ENCODE measurements around the gene BACH2.
A peak's percentile ranks its signal among the peaks of the same experiment; 100 is the strongest.

The BACH2 gene

GRCh38 chr6:90315986-90316385 is 19.3 kb upstream of the BACH2 start:
- Mint-ChIP-seq H3K27ac (peak overlapping the region; percentile 59), H3K27me3 (no peaks in the 10 kb centered on the region), H3K4me3 (peak overlapping the region; percentile 29 to 59), H3K4me1 (peaks cover 46 to 81% of the 10 kb centered on the region in 2 donors), H3K9me3 (no peaks in the 10 kb centered on the region), H3K36me3 (peaks cover 1 to 3% of the 10 kb centered on the region in 2 donors)
- no peak for DNase-seq
- ATAC-seq (replicated peaks) = no peak

DNA sequence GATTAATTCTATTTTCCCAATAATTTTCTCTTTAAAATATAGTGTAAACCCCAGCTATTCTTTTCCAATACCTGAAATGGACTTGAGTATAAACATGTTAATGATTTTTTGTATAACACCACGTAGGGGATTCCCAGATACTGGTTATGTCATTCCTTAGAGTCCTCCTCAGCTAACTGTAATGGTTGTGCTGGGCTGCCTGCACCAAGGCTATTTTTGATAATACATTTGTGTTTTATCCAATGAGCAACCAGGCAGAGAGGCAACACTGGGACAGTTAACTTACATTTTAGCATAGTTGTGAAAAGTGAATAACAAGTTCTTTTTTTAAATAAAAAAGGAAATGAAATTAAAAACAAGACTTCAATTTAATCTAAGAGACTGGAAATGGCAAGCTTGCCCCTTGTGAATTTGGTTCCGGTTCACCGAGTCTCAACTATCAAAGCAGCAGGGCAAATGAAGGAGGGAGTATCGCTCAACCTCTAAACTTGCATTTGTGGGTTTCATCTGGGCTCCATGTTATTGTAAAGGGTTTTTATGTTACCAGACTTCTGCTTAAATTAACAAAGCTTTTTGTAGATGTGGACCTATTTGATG is 18.8 kb upstream of the BACH2 start:
- peaks cover 1 to 3% of the 10 kb centered on the region in 2 donors for H3K36me3 Mint-ChIP-seq

GRCh38 chr6:90314514-90314913 is 17.9 kb upstream of the BACH2 start:
- peaks cover 1 to 3% of the 10 kb centered on the region in 2 donors for H3K36me3 Mint-ChIP-seq
- no peaks in the 10 kb centered on the region for H3K9me3 Mint-ChIP-seq
- H3K27ac Mint-ChIP-seq = peak overlapping the region; percentile 0
- H3K4me3 Mint-ChIP-seq = peak overlapping the region in 1 of 2 donors; percentile 6
- peaks cover 49 to 84% of the 10 kb centered on the region in 2 donors for H3K4me1 Mint-ChIP-seq
- no peaks in the 10 kb centered on the region for H3K27me3 Mint-ChIP-seq
- ATAC-seq (replicated peaks) (peak; percentile 38 to 51), DNase-seq (no peak)

More for the DNA sequence above, 18.8 kb upstream of the BACH2 start:
- peak overlapping the region; percentile 59 for H3K27ac Mint-ChIP-seq
- H3K4me1 Mint-ChIP-seq = peaks cover 49 to 81% of the 10 kb centered on the region in 2 donors
- DNase-seq (no peak), ATAC-seq (replicated peaks) (peak; percentile 74 to 85)
- no peaks in the 10 kb centered on the region for H3K9me3 Mint-ChIP-seq
- peak overlapping the region; percentile 29 to 59 for H3K4me3 Mint-ChIP-seq
- H3K27me3 Mint-ChIP-seq = no peaks in the 10 kb centered on the region

DNA sequence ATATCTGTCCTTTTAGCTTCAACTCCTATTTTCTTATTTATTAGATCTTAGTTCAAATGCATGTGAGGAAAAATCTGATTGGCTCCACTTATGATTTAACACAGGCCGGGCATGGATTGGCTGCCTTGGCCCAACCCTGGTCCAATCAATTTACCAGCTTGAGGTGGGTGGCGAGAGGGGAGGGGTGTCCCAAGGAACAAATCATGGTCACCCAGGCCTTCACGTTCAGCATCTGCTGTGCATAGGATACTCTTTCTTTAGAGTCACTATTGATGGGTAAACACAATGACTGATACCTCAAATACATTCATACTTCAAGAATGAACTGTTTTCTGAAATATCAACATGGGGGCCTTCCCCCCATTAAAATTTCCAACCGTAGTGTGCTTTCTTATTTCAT is 14.9 kb upstream of the BACH2 start:
- no peak overlapping the region for H3K27ac Mint-ChIP-seq
- H3K4me1 Mint-ChIP-seq = peaks cover 42 to 75% of the 10 kb centered on the region in 2 donors

GRCh38 chr6:90305800-90306448 is 9.3 kb upstream of the BACH2 start:
- Mint-ChIP-seq H3K36me3 (peaks cover 0 to 3% of the 10 kb centered on the region in 2 donors), H3K27ac (no peak overlapping the region), H3K4me1 (peaks cover 42 to 70% of the 10 kb centered on the region in 2 donors), H3K27me3 (no peaks in the 10 kb centered on the region), H3K9me3 (no peaks in the 10 kb centered on the region), H3K4me3 (no peak overlapping the region)
- ATAC-seq (replicated peaks) (peak; percentile 73 to 78), DNase-seq (no peak)

More for the DNA sequence above, 14.9 kb upstream of the BACH2 start:
- no peaks in the 10 kb centered on the region for H3K9me3 Mint-ChIP-seq
- no peak overlapping the region for H3K4me3 Mint-ChIP-seq
- no peaks in the 10 kb centered on the region for H3K27me3 Mint-ChIP-seq
- ATAC-seq (replicated peaks) = no peak
- no peak for DNase-seq
- no peaks in the 10 kb centered on the region for H3K36me3 Mint-ChIP-seq

DNA sequence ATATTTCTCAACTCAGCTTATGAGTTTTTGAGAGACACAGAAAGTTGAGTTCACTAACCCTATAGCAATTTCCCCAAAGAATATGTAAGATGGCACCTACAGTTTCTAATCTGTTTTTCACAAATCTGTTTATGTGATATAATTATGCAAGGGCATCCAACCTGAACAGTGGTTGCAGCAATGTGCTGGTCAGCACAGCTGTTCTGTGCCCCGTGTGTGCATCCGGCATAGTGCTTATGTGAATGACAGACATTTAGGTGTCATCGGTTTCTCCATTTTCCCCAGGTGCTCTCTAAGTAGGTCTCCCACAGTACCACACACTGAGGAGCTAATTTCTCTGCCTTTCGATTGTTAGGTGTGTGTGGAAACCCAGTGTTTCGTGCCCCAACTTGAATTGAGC is 7.7 kb upstream of the BACH2 start:
- H3K27ac Mint-ChIP-seq = no peak overlapping the region
- peaks cover 0 to 3% of the 10 kb centered on the region in 2 donors for H3K36me3 Mint-ChIP-seq
- ATAC-seq (replicated peaks) = peak; percentile 87 to 90
- peak overlapping the region in 1 of 2 donors; percentile 4 for H3K4me3 Mint-ChIP-seq
- H3K9me3 Mint-ChIP-seq = no peaks in the 10 kb centered on the region
- no peaks in the 10 kb centered on the region for H3K27me3 Mint-ChIP-seq
- DNase-seq = no peak
- peaks cover 40 to 65% of the 10 kb centered on the region in 2 donors for H3K4me1 Mint-ChIP-seq

GRCh38 chr6:90303039-90303438 is 6.4 kb upstream of the BACH2 start:
- no peaks in the 10 kb centered on the region for H3K9me3 Mint-ChIP-seq
- no peak overlapping the region for H3K4me3 Mint-ChIP-seq
- peaks cover 0 to 3% of the 10 kb centered on the region in 2 donors for H3K36me3 Mint-ChIP-seq
- no peak overlapping the region for H3K27ac Mint-ChIP-seq
- H3K27me3 Mint-ChIP-seq = no peaks in the 10 kb centered on the region
- ATAC-seq (replicated peaks) = no peak
- H3K4me1 Mint-ChIP-seq = peaks cover 42 to 74% of the 10 kb centered on the region in 2 donors
- no peak for DNase-seq

DNA sequence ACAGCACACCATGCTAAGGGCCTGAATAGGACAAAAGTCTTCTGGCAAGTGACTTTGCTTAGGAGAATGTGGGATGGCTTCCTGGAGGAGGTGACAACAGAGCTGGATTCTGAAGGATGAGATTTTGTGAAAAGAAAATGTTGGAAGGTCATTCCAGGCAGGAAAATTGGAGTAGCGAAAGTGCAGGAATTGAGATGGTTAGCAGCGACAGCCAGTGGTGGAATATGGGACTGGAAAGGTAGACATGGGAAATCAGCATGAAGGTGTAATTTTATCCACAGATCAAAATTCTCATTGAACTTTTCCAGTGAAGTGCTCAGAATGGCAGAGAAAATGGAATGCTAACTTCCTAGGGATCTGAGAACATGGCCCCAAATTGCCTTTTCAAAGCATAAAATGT is 5.7 kb upstream of the BACH2 start:
- H3K27ac Mint-ChIP-seq = no peak overlapping the region
- no peaks in the 10 kb centered on the region for H3K27me3 Mint-ChIP-seq
- ATAC-seq (replicated peaks) (no peak), DNase-seq (no peak)
- no peak overlapping the region for H3K4me3 Mint-ChIP-seq
- no peaks in the 10 kb centered on the region for H3K9me3 Mint-ChIP-seq
- H3K4me1 Mint-ChIP-seq = peaks cover 42 to 81% of the 10 kb centered on the region in 2 donors
- peaks cover 0 to 3% of the 10 kb centered on the region in 2 donors for H3K36me3 Mint-ChIP-seq

- Mint-ChIP-seq H3K4me1 (peaks cover 45 to 79% of the 10 kb centered on the region in 2 donors), H3K27ac (no peak overlapping the region), H3K9me3 (no peaks in the 10 kb centered on the region), H3K36me3 (peaks cover 0 to 3% of the 10 kb centered on the region in 2 donors), H3K27me3 (no peaks in the 10 kb centered on the region), H3K4me3 (no peak overlapping the region)
- ATAC-seq (replicated peaks) = no peak
- DNase-seq = no peak
Observed at GRCh38 chr6:90301816-90302215, 5.2 kb upstream of the BACH2 start.

DNA sequence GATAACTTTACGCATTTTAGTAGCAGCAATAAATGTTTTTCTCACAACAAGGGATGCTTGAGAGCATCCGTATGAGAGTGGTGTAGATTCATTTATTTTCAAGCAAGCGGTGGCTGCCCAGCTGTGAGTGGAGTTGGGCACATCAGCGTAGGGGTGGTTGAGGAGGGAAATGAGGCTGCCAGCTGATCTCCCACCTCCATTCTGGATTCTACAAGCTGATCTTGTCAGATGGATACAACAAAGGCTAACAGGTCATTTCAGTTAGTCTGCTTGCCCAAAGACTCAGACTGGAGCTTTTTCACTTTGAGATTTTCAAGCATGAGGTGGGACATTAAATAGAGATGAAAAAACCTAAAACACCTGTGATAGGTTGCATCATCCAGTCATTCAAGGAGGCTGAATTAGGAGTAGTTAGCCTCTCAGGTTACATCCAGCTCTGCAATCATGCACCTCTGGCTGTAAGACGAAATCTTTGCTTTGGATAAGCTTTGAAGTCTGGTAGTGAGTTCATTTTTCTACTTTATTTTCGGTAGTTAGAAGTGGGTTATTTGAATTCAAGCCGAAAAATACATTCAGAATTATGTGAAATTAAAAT is 1.9 kb upstream of the BACH2 start:
- Mint-ChIP-seq H3K27me3 (no peaks in the 10 kb centered on the region), H3K36me3 (peaks cover 2 to 11% of the 10 kb centered on the region in 2 donors), H3K4me1 (peaks cover 37 to 59% of the 10 kb centered on the region in 2 donors), H3K9me3 (no peaks in the 10 kb centered on the region), H3K27ac (no peak overlapping the region), H3K4me3 (no peak overlapping the region)
- ATAC-seq (replicated peaks) (no peak), DNase-seq (no peak)

DNA sequence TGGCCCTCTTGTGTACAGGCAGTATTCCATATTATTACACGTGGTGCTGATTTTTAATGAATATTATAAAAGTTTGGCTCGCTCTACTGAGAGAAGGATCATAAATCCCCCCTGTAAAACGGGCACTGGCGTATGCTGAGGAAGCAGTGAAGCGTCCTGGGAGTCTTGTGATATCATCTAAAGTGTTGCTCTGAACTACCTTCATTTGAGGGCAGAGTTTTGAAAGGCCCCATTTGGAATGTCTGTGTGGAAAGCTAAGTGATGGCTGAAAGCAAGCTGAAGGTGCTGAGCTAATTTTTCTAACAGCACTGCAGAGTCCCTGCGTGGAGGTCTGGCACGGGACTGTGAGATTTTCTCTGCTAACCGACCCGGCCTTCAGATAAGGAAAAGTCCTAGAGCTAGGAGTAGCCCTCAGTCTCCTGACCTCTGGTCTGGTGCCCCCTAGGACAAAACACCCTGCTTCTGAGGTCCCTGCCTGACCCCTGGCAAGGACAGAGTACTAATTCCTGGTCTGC is 1.3 kb upstream of the BACH2 start:
- Mint-ChIP-seq H3K4me3 (no peak overlapping the region), H3K27me3 (no peaks in the 10 kb centered on the region), H3K9me3 (no peaks in the 10 kb centered on the region), H3K4me1 (peaks cover 36 to 59% of the 10 kb centered on the region in 2 donors), H3K27ac (peak overlapping the region; percentile 83), H3K36me3 (peaks cover 2 to 11% of the 10 kb centered on the region in 2 donors)
- no peak for DNase-seq
- no peak for ATAC-seq (replicated peaks)

DNA sequence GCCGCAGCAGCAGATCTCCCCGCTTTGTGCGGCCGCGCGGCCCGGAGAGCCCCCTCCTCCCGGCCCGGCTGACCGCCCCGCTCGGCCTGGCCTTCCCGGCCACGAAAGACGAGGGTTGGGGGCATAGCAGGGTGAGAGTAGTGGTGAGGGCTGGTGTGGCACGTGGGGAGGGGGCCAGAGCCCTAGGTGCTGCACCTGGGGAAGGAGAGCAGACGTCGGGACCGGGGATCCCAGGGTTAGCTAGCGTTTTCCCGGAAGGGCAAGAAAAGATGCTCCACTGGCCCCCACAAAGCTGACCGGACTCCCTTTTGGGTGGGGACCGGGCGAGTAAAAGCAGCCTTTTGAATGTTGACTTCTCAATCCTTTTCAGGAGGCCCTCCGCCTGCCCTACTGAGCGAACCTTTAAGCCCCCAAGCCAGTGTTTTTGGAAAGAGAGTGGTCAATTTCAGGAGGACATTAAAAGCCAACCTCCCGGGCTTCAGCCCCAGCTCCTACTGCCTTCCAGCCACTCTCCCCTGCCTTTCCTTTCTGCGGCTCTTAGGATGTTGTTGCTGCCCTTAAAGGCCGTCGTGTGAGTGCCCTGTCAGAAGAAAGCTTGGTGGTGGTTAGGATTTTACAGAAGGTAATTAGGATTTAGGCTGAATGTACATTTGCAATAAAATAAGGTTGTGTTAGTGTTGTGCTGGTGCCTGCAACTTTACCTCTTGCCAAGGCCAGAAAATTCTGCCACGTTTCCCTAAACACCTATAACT is 648 bp upstream of the BACH2 start:
- Mint-ChIP-seq H3K27me3 (no peaks in the 10 kb centered on the region), H3K36me3 (peaks cover 2 to 11% of the 10 kb centered on the region in 2 donors), H3K27ac (peak overlapping the region; percentile 83), H3K4me1 (peaks cover 40 to 61% of the 10 kb centered on the region in 2 donors), H3K9me3 (no peaks in the 10 kb centered on the region), H3K4me3 (peak overlapping the region; percentile 73 to 94)
- ATAC-seq (replicated peaks) = peak; percentile 1
- no peak for DNase-seq

DNA sequence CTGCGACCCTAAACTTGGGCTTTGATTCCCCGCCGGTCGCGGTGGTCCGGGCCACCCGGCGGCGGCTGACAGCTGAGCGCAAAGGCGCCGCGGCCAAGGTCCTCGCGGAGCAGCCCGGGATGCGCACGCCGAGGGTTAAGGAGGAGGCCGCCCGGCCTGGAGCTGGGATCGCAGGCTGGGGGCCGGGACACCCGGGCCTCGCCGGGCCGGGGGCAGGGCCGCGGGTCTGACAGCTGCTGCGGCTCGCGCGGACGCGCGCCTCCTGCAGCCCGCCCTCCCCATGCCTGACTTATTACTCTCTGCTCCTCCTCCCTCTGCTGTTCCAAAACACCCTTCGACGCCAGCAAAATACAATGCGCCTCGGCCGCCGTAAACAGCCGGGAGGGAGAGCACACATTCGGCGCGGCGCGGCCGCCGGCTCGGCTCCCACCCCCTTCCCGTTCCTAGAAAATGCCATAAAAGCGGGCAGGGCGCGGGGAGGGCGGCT is 746 bp downstream of the BACH2 start:
- H3K4me3 Mint-ChIP-seq = peak overlapping the region; percentile 92 to 94
- DNase-seq (peak; percentile 69), ATAC-seq (replicated peaks) (peak; percentile 63 to 64)
- H3K27ac Mint-ChIP-seq = peak overlapping the region; percentile 96
- H3K27me3 Mint-ChIP-seq = no peaks in the 10 kb centered on the region
- H3K9me3 Mint-ChIP-seq = no peaks in the 10 kb centered on the region
- H3K4me1 Mint-ChIP-seq = peaks cover 42 to 66% of the 10 kb centered on the region in 2 donors
- peaks cover 3 to 11% of the 10 kb centered on the region in 2 donors for H3K36me3 Mint-ChIP-seq

Measured in stimulated activated naive B cell treated with anti-CD40 and anti-IgM and Interleukin-4, amounts not matched to agents 10 μg/mL and 1 μg/mL and 100 μg/mL, for 72 hours (primary cell).